ENCODE results near the gene TTBK1.
A peak's percentile ranks its signal among the peaks of the same experiment; 100 is the strongest.

Gene TTBK1

GRCh38 chr6:43274916-43275597 is 31.8 kb downstream of the TTBK1 start:
- peak; percentile 70 for DNase-seq (ENCODE audit: extremely low spot score)
- CTCF ChIA-PET = no interaction called here
- no peak for TF ChIP-seq CTCF (IDR thresholded peaks at IDR 0.05; ENCODE audit: control extremely low read depth, extremely low read depth, low read depth, missing control alignments)
- POLR2A ChIA-PET = interaction anchor here (0.6 kb wide), 1 partner anchor 239 kb away, joined by 4 read pairs; no protein-coding TSS in a partner anchor

GRCh38 chr6:43275801-43276576 is 32.7 kb downstream of the TTBK1 start:
- TF ChIP-seq CTCF (IDR thresholded peaks at IDR 0.05; ENCODE audit: control extremely low read depth, extremely low read depth, low read depth, missing control alignments) = no peak
- no peak for DNase-seq (ENCODE audit: extremely low spot score)
- CTCF ChIA-PET = no interaction called here
- POLR2A ChIA-PET = interaction anchor here (0.6 kb wide), 1 partner anchor 240 kb away, joined by 4 read pairs; no protein-coding TSS in a partner anchor

GRCh38 chr6:43276577-43277305 is 33.5 kb downstream of the TTBK1 start:
- ChIA-PET CTCF (interaction anchor here (1.3 kb wide), 1 partner anchor 230 kb away, joined by 3 read pairs; no protein-coding TSS in a partner anchor), POLR2A (no interaction called here)
- no peak for TF ChIP-seq CTCF (IDR thresholded peaks at IDR 0.05; ENCODE audit: control extremely low read depth, extremely low read depth, low read depth, missing control alignments)
- DNase-seq (ENCODE audit: extremely low spot score) = no peak

GRCh38 chr6:43277306-43277642 is 34.0 kb downstream of the TTBK1 start:
- POLR2A ChIA-PET = no interaction called here
- CTCF ChIA-PET = interaction anchor here (1.3 kb wide), 1 partner anchor 230 kb away, joined by 3 read pairs; no protein-coding TSS in a partner anchor
- DNase-seq (ENCODE audit: extremely low spot score) = no peak
- no peak for TF ChIP-seq CTCF (IDR thresholded peaks at IDR 0.05; ENCODE audit: control extremely low read depth, extremely low read depth, low read depth, missing control alignments)

- POLR2A ChIA-PET = no interaction called here
- CTCF ChIA-PET = interaction anchor here (1.0 to 1.3 kb wide), 2 partner anchors 161 to 229 kb away, joined by 3 read pairs; no protein-coding TSS in a partner anchor
- DNase-seq (ENCODE audit: extremely low spot score) = no peak
- no peak for TF ChIP-seq CTCF (IDR thresholded peaks at IDR 0.05; ENCODE audit: control extremely low read depth, extremely low read depth, low read depth, missing control alignments)
Measured at GRCh38 chr6:43277643-43278523, 34.6 kb downstream of the TTBK1 start.
